HepG2 (cell line): ENCODE measurements around the gene FGF19. TPM values are rescaled to one million over a fixed set of nuclear protein-coding genes. Genes with fewer than 3 reads are reported as not detected.
A peak's percentile ranks its signal among the peaks of the same experiment; 100 is the strongest.

Source experiments
- ATAC-seq: fragments of 200-7000 bp; cut with Tn5 transposase; 3 replicates; pipeline ENCODE4 v1.9.1; 2020; ENCODE audit warnings: mild to moderate bottlenecking, moderate library complexity
- BruUV-seq: library from RNA; stranded (reverse); fragments of 400-500 nt; replicated peaks from 2 replicates; lab custom pipeline; 2021; lab: Mats Ljungman, UMichigan
- CTCF ChIA-PET: fragments of 300-600 bp; formaldehyde crosslinking; extraction: SDS; loops from one replicate; lab custom pipeline; 2021; ENCODE audit warnings: low total read pairs, inconsistent platforms, low intra/inter-chr PET ratio; lab: Yijun Ruan, JAX
- POLR2A ChIA-PET: fragments of 350-600 bp; sonication (Branson Sonifier 250); formaldehyde crosslinking; loops from one replicate; lab custom pipeline; 2020; ENCODE audit warnings: antibody characterized with exemption, inconsistent platforms; lab: Yijun Ruan, JAX
- DNase-seq: peaks from one replicate; pipeline ENCODE4 v3.0.0-alpha.2; 2015; ENCODE audit warnings: low spot score
- FAIRE-seq: peaks from 3 replicates; lab custom pipeline; 2011; peaks lifted over from hg19 to GRCh38; lab: Jason Lieb, UNC
- H2AFZ ChIP-seq: one replicate; pipeline ENCODE4 v1.6.1; 2011; ENCODE audit warnings: low read length, inconsistent platforms
- H3K27ac ChIP-seq: fragments of 300-600 bp; 3 replicates; pipeline ENCODE4 v1.8.0; 2011; ENCODE audit warnings: mixed run types, mild to moderate bottlenecking, mixed read lengths, low read length, inconsistent platforms; ENCODE audit not compliant: insufficient read depth; ENCODE audit errors: extremely low read length
- H3K27me3 ChIP-seq, 2 experiments: fragments of 200-600 bp in 1 of 2; 2 replicates in 1 of 2; 3 replicates in 1 of 2; pipeline versions ENCODE4 v1.6.0 to v1.8.0; 2011; ENCODE audit warnings: low read length in 2 of 2, mild to moderate bottlenecking in 2 of 2, moderate library complexity in 2 of 2, inconsistent platforms in 1 of 2; ENCODE audit not compliant: insufficient read depth in 2 of 2, control insufficient read depth in 1 of 2
- H3K36me3 ChIP-seq, 2 experiments: fragments of 200-600 bp in 1 of 2; replicated peaks in 1 of 2; 2 replicates in 1 of 2; 3 replicates in 1 of 2; pipeline versions ENCODE4 v1.5.1 to v1.8.0; 2011; ENCODE audit warnings: low read length in 2 of 2, inconsistent platforms in 1 of 2; ENCODE audit not compliant: insufficient read depth in 2 of 2, control insufficient read depth in 1 of 2
- H3K4me1 ChIP-seq: 2 replicates; pipeline ENCODE4 v1.5.1; 2012; ENCODE audit warnings: low read length, inconsistent platforms; ENCODE audit not compliant: insufficient read depth
- H3K4me2 ChIP-seq: 2 replicates; pipeline ENCODE4 v1.6.0; 2011; ENCODE audit warnings: low read depth, low read length, inconsistent platforms
- H3K4me3 ChIP-seq, 3 experiments: fragments of 200-600 bp in 1 of 3; sonication (generic), shearing (Covaris generic) in 1 of 3; replicated peaks in 1 of 3; 2 replicates each; pipeline ENCODE4 v1.5.1; 2011 to 2016; ENCODE audit warnings: low read length in 3 of 3, inconsistent platforms in 2 of 3, low read depth in 2 of 3, mild to moderate bottlenecking in 2 of 3, control low read depth in 1 of 3, mixed read lengths in 1 of 3; ENCODE audit not compliant: insufficient read depth in 1 of 3
- H3K79me2 ChIP-seq: one replicate; pipeline ENCODE4 v1.6.1; 2011; ENCODE audit warnings: low read length, inconsistent platforms; ENCODE audit not compliant: insufficient read depth
- H3K9ac ChIP-seq: 2 replicates; pipeline ENCODE4 v1.6.0; 2011; ENCODE audit warnings: mild to moderate bottlenecking, low read depth, low read length, inconsistent platforms; ENCODE audit not compliant: insufficient read depth
- H3K9me3 ChIP-seq: 2 replicates; pipeline ENCODE4 v1.5.1; 2012; ENCODE audit warnings: mild to moderate bottlenecking, low read length
- H4K20me1 ChIP-seq: 2 replicates; pipeline ENCODE4 v1.6.0; 2011; ENCODE audit warnings: inconsistent platforms, mild to moderate bottlenecking, low read length, moderate library complexity; ENCODE audit not compliant: insufficient read depth
- AGO2 ChIP-seq: fragments of 200-400 bp; formaldehyde crosslinking; optimal IDR thresholded peaks from 2 replicates; pipeline ENCODE3; 2017; ENCODE audit warnings: mild to moderate bottlenecking, low read depth, low read length, moderate library complexity
- ETV5 ChIP-seq: IDR thresholded peaks from 2 replicates; pipeline ENCODE4 v1.6.1; 2018; ENCODE audit warnings: missing biosample characterization, missing genetic modification reagents, inconsistent platforms, borderline replicate concordance
- SP140L ChIP-seq: sonication (generic); formaldehyde crosslinking; IDR thresholded peaks from 2 replicates; pipeline ENCODE4 v1.4.0; 2020; ENCODE audit warnings: missing genetic modification reagents, borderline replicate concordance
- ZFP1 ChIP-seq: IDR thresholded peaks from 2 replicates; pipeline ENCODE4 v1.6.1; 2016
- WGBS: methylation state at CpG from one replicate; pipeline ENCODE4 v1.1.6; 2017; ENCODE audit warnings: low lambda C conversion rate; 5-methylcytosine and 5-hydroxymethylcytosine counted together
- in situ Hi-C: cut with HindIII; loops from 2 replicates; pipeline ENCODE4 v1.10.0; 2017; ENCODE audit warnings: low pct_unique_long_range_greater_than_20kb; ENCODE audit not compliant: extremely low pct_ligation_motif_present
- intact Hi-C: fragments of 100-400 bp; cut with micrococcal nuclease; formaldehyde crosslinking; loops from one replicate; pipeline ENCODE4 v1.10.0; 2022; ENCODE audit not compliant: unreplicated experiment
- polyA plus RNA-seq, 8 experiments: library from polyadenylated mRNA; depleted of rRNA in 3 of 8; stranded (reverse) in 7 of 8; unstranded in 1 of 8; fragments of >200 nt; fragmentation: Illumina TruSeq in 4 of 8; extraction: Trizol in 4 of 8; gene quantifications; 2 replicates each; pipeline versions ENCODE4 v1.2.1 to v1.2.3, GENCODE V29; 2011 to 2016; ENCODE audit warnings: low read depth in 4 of 8, missing spikeins in 1 of 8, mixed read lengths in 1 of 8; ENCODE audit not compliant: insufficient read depth in 1 of 8
- total RNA-seq, 5 experiments: library from RNA; depleted of rRNA; stranded (reverse); fragments of >200 nt; fragmentation: Illumina TruSeq; extraction: Trizol; gene quantifications; 2 replicates each; pipeline ENCODE4 v1.2.3, GENCODE V29; 2016; ENCODE audit warnings: low read depth in 1 of 5
- TF ChIP-seq, protein P1 (sequence below): sonication (generic); formaldehyde crosslinking; IDR thresholded peaks from 2 replicates; pipeline ENCODE4 v1.4.0; 2020; ENCODE audit warnings: missing genetic modification reagents
- TF ChIP-seq, protein P2 (sequence below): IDR thresholded peaks from 2 replicates; pipeline ENCODE4 v1.6.1; 2016; ENCODE audit warnings: mild to moderate bottlenecking, missing biosample characterization, missing genetic modification reagents
- TF ChIP-seq, protein P3 (sequence below): IDR thresholded peaks from 2 replicates; pipeline ENCODE4 v1.6.1; 2016; ENCODE audit warnings: missing compliant biosample characterization, missing genetic modification reagents, borderline replicate concordance
- TF ChIP-seq, protein P4 (sequence below): sonication (generic); formaldehyde crosslinking; IDR thresholded peaks from 2 replicates; pipeline ENCODE4 v1.4.0; 2020; ENCODE audit warnings: missing genetic modification reagents

Gene FGF19
- total and polyA plus RNA-seq, 2 of the 13 experiments (the other 11 are each of a cell fraction or from before 2014, with no cell fraction given), result 0.07 TPM; not detected in 1

DNA sequence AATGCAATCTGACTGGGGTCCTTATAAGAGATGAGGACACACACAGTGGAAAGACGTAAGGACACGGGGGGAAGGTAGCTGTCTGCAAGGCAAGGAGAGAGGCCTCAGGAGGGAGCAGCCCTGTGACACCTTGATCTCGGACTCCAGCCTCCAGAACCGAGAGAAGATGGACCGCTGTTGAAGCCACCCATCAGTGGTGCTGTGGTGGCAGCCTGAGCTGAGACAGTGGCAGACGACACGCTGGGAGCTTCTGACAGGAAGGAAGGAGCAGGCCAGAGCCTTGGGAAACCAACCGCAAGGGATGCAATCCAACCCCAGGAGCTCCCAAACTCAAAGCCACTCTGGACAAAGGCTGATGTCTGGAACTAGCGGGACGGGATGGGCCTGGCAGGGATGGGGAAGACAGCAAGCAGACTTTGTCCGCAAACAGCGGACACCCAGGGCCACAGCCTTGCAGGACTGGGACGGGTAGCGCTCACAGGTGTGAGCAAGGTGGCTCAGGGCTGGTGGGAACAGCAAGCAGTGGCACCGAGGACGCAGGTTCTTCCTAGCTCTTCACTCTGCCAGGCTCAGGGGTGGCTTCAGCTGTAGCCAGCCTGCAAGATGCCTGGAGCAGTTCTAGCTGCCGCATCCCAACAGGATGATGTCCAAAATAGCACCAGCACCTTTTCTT is 39.6 kb downstream of the FGF19 start:
- Histone ChIP-seq H3K36me3 (peaks cover 0 to 5% of the 10 kb centered on the region in 2 experiments; a peak in 1 of 5 replicates), H3K9me3 (no peaks in the 10 kb centered on the region), H2AFZ (no peak overlapping the region), H3K27me3 (no peaks in the 10 kb centered on the region), H3K4me1 (peaks cover 55% of the 10 kb centered on the region), H4K20me1 (no peaks in the 10 kb centered on the region), H3K9ac (no peak overlapping the region), H3K79me2 (no peaks in the 10 kb centered on the region), H3K4me2 (no peak overlapping the region), H3K27ac (no peak overlapping the region), H3K4me3 (no peak overlapping the region)
- intact Hi-C loops (no loop called here), in situ Hi-C loops (no loop called here)
- ChIA-PET CTCF (no interaction called here), POLR2A (interaction anchor here (1.7 to 8.9 kb wide), 2 partner anchors 7 to 10 kb away, joined by 4 to 128 read pairs; no protein-coding TSS in a partner anchor)
- DNase-seq, result no peak
- TF ChIP-seq AGO2 (peak; percentile 37), ZFP1 (CRISPR knock-in tag) (no peak)
- TF ChIP-seq, protein P1, sequence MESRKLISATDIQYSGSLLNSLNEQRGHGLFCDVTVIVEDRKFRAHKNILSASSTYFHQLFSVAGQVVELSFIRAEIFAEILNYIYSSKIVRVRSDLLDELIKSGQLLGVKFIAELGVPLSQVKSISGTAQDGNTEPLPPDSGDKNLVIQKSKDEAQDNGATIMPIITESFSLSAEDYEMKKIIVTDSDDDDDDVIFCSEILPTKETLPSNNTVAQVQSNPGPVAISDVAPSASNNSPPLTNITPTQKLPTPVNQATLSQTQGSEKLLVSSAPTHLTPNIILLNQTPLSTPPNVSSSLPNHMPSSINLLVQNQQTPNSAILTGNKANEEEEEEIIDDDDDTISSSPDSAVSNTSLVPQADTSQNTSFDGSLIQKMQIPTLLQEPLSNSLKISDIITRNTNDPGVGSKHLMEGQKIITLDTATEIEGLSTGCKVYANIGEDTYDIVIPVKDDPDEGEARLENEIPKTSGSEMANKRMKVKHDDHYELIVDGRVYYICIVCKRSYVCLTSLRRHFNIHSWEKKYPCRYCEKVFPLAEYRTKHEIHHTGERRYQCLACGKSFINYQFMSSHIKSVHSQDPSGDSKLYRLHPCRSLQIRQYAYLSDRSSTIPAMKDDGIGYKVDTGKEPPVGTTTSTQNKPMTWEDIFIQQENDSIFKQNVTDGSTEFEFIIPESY (CRISPR knock-in tag), result peak; percentile 20; the same call in 1 of the 2 replicates
- BruUV-seq, result no TSS peak
- ATAC-seq, result no peak
- FAIRE-seq, result no peak
- 95% methylated on average over 11 of the region's 17 CpGs for WGBS

DNA sequence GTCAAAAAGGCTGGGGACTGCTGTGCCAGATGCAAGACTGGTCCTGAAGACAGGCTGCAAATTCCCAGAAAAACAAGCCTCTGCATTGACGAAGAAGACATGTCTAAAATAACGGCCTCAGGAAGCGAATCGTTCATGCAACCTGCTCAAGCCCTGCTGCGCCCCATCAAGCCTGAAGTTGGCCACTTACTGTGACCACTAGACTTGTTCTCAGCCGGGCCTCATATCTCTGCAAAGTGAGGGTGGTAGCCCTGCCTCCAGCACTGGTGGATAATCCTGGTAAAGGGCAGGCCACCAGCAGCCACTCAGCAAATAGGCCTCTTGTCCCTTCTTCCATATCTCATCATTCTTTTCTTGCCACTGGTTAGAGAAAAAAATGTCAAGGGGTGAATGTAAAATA is 40.5 kb downstream of the FGF19 start:
- H4K20me1 ChIP-seq, result no peaks in the 10 kb centered on the region
- H3K27ac ChIP-seq, result no peak overlapping the region
- H3K79me2 ChIP-seq, result no peaks in the 10 kb centered on the region
- CTCF ChIA-PET, result no interaction called here
- 96% methylated on average over 6 of the region's 6 CpGs for WGBS
- no peak overlapping the region for H3K4me2 ChIP-seq
- DNase-seq, result no peak
- H3K9ac ChIP-seq, result no peak overlapping the region
- peaks cover 55% of the 10 kb centered on the region for H3K4me1 ChIP-seq
- TF ChIP-seq, protein P2, sequence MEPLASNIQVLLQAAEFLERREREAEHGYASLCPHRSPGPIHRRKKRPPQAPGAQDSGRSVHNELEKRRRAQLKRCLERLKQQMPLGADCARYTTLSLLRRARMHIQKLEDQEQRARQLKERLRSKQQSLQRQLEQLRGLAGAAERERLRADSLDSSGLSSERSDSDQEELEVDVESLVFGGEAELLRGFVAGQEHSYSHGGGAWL (CRISPR knock-in tag), result no peak
- TF ChIP-seq SP140L (CRISPR knock-in tag), result no peak
- TF ChIP-seq, protein P3, sequence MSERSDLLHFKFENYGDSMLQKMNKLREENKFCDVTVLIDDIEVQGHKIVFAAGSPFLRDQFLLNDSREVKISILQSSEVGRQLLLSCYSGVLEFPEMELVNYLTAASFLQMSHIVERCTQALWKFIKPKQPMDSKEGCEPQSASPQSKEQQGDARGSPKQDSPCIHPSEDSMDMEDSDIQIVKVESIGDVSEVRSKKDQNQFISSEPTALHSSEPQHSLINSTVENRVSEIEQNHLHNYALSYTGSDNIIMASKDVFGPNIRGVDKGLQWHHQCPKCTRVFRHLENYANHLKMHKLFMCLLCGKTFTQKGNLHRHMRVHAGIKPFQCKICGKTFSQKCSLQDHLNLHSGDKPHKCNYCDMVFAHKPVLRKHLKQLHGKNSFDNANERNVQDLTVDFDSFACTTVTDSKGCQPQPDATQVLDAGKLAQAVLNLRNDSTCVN (CRISPR knock-in tag), result no peak
- no peak for TF ChIP-seq ETV5 (CRISPR knock-in tag)
- TF ChIP-seq, protein P4, sequence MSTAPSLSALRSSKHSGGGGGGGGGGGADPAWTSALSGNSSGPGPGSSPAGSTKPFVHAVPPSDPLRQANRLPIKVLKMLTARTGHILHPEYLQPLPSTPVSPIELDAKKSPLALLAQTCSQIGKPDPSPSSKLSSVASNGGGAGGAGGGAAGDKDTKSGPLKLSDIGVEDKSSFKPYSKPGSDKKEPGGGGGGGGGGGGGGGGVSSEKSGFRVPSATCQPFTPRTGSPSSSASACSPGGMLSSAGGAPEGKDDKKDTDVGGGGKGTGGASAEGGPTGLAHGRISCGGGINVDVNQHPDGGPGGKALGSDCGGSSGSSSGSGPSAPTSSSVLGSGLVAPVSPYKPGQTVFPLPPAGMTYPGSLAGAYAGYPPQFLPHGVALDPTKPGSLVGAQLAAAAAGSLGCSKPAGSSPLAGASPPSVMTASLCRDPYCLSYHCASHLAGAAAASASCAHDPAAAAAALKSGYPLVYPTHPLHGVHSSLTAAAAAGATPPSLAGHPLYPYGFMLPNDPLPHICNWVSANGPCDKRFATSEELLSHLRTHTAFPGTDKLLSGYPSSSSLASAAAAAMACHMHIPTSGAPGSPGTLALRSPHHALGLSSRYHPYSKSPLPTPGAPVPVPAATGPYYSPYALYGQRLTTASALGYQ (CRISPR knock-in tag), result no peak
- POLR2A ChIA-PET, result no interaction called here
- no peak for FAIRE-seq
- no TSS peak for BruUV-seq
- H3K27me3 ChIP-seq, result no peaks in the 10 kb centered on the region
- no peak for ATAC-seq
- peaks cover 0 to 5% of the 10 kb centered on the region in 2 experiments; a peak in 1 of 5 replicates for H3K36me3 ChIP-seq
- no peak overlapping the region for H2AFZ ChIP-seq
- no peak overlapping the region for H3K4me3 ChIP-seq
- in situ Hi-C loops (no loop called here), intact Hi-C loops (no loop called here)
- no peaks in the 10 kb centered on the region for H3K9me3 ChIP-seq
